ENCODE results near the gene PLCH1.

- no peak for TF ChIP-seq POLR2A (IDR thresholded peaks at IDR 0.05)
- no peak for TF ChIP-seq CTCF (IDR thresholded peaks at IDR 0.05)
Measured at GRCh38 chr3:155581579-155581978, 163.3 kb downstream of the PLCH1 start.

Measured in tibial nerve (tissue), 3 donors.